GM21717 (cell line): Measurements from ENCODE around the gene HYPK.

ENCODE experiments used
- ATAC-seq: cut with Tn5 transposase; IDR thresholded peaks from one replicate; pipeline ENCODE4 v1.9.1; 2021; ENCODE audit warnings: mild to moderate bottlenecking, moderate library complexity; ENCODE audit not compliant: unreplicated experiment

The HYPK gene, protein sequence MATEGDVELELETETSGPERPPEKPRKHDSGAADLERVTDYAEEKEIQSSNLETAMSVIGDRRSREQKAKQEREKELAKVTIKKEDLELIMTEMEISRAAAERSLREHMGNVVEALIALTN

GRCh38 chr15:43800286-43801141 is at the start of gene HYPK:
Gene HYPK, plus strand, starts transcription at chr15:43800599. Its CDS starts 24 bp downstream, at chr15:43800623.
- ATAC-seq: peak; percentile 71

DNA sequence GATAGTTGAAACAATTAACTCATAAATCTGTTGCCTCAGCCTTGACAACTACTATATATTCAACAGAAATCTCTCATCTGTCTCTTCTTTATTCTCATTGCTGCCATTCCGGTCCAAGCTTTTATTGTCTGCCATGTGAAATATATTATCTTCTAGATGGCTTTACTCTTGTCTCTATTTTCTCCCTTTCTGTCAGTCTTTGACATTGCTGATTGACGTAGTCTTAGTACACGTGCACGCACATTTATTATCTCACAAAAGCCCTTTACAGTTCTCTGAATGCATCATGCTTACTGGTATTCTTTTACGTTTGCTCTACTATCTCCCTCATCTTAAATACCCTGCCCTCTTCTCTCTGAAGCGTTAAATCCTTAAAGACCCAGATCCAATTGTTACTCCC is 48.5 kb upstream of the HYPK start:
- no peak for ATAC-seq

DNA sequence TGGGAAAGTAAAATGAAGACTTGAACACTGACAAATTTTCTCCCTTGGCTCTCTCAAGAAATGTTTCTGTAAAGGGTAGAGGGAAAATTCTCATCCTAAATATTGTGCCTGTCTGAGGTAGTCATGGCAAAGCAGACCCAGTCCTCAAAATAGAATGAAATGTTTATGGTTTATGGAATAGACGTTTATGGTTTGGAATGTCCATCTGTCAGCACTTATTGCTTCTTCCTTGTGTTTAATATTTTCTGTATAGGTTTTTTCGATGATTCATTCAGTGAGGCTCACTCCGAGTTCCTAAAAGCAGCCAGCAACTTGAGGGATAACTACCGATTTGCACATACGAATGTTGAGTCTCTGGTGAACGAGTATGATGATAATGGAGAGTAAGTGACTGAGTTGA is 37.6 kb upstream of the HYPK start:
- no peak for ATAC-seq

GRCh38 chr15:43763819-43764446 is 36.5 kb upstream of the HYPK start:
- no peak for ATAC-seq

- ATAC-seq: no peak
These were observed 30.7 kb upstream of the HYPK start for GRCh38 chr15:43769584-43770228.

DNA sequence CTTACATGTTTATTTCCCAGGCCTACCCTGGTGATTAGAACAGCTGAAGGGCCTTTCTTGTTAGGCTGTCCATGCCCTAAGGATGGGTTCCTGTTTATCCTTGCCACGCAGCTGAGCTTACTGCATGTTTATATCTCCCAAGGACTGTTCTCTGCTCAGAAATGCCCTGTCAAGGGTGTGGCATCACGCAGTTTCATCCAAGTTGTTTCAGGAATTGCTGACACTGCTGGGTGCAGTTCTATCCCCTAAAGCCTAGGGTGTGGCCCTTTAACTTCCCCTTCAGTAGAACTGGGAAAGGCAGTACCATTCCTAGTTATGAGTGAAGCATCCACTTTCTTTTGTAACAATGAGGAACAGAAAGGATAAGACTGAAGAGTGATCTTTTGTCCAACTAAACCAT is 28.6 kb upstream of the HYPK start:
- no peak for ATAC-seq

DNA sequence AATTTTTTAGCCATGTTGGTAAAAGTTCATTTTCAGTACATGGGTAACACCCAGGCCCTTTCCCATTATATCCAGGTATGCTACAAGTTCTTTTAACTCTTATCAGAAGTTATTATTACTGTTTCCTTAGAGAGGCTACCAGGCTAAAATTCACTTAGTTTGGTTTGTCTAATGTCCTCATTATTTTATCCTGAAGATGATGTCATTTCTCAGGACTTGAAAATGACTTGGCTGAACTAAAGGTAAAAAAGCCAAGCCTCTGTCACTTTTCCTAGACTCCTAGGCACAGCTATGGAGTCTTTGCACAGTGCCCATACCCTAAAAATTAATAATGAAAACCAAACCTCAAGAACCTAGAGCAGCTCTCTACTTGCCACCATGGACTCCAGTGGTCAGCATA is 27.8 kb upstream of the HYPK start:
- ATAC-seq: no peak

GRCh38 chr15:43774062-43774461 is 26.3 kb upstream of the HYPK start:
- no peak for ATAC-seq

- ATAC-seq: no peak
These were observed 24.9 kb upstream of the HYPK start for GRCh38 chr15:43775411-43775965.

DNA sequence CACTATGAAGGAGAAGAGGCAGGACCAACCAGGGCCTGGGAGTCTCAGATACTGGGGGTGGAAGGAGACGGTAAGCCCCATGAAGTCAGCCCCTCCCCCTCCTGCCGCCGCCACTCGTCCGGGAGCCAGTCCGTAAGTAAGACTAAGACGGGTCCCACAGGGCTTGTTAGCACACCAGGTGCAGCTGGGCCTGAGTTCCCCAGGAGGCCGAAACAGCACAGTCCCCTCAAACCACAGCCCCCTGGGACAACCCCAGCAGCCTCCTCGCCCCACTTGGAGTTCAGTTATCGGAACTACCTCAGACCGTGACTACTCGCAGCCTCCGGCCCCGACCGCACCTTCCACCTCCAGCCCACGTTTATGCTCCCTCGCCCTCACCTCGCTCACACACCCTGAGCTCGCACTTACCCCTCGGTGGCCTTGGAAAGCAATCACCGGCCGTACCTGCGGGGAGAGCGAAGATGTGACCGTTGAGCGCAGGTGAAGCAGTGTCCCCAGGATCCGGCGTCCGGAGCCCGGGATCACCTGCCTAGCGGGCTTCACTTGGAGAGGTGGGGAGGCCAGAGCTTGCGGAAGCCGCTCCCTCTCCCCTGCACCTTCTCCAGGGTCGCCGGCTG is 24.2 kb upstream of the HYPK start:
- ATAC-seq: peak; percentile 52

DNA sequence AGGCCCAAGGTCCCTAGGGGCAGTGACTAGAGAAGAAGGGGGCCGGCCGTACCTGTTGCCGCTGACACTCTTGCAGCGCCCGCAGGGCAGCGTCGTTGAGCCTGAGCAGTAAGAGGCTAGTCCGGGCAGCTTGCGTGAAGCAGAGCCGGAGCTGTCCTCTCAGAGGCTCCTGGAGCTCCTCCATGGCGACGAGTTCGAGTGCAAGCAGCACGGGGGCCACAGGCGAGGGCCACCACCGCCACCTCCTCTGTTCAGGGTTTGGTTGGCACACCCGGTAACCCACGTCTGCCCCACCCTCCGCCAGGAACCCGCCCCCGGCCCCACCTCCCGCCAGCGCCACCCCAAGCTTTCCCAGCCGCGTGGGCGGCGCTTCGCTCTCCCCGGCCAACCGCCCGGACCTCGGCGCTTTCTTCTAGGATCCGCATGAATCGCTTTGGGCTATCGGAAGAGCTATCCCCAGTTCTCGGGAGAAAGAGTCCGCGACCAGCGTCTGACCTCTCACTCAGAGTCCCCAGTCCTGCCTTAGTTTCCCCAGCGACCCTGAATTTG is 23.6 kb upstream of the HYPK start, which contains the start of gene ELL3:
ELL3 (minus strand) TSS at position 249 of the 549 bp plus-strand sequence; CDS start at position 184, 65 bp downstream.
- ATAC-seq: peak; percentile 34

DNA sequence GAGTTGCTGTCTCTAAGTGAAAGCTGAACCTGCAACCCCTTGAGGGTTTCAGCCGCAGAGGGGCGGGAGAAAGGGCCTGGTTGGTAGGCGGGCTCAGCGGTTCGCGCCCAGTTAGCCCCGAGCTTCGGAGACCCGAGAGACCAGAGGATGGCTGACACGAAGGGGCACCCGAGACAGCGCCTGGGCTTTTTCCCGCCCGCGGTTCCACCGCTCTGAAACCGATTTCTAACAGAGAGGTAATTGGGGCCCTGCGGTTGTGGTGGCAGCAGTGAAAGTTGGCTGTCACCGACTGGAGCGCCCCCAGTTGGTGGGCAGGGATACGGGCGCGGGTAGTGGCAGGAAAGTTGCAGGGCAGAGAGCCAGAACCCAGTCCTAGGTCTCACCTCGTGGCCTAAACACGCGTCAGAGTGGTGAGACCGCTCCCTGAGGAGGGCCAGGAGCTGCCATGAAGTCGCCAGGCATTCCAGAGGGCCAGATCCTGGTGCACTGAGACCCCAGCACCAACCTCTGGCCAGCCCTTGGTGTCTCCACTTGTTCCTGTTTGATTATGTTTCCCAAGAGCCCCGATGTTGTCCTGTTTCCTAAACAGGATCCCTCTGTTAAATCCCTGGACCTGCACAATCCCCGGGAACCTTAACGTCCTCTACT is 23.0 kb upstream of the HYPK start:
- peak; percentile 51 for ATAC-seq

- ATAC-seq: no peak
These were observed 21.4 kb upstream of the HYPK start for GRCh38 chr15:43779016-43779415.

GRCh38 chr15:43789409-43789808 is 11.0 kb upstream of the HYPK start:
- no peak for ATAC-seq

DNA sequence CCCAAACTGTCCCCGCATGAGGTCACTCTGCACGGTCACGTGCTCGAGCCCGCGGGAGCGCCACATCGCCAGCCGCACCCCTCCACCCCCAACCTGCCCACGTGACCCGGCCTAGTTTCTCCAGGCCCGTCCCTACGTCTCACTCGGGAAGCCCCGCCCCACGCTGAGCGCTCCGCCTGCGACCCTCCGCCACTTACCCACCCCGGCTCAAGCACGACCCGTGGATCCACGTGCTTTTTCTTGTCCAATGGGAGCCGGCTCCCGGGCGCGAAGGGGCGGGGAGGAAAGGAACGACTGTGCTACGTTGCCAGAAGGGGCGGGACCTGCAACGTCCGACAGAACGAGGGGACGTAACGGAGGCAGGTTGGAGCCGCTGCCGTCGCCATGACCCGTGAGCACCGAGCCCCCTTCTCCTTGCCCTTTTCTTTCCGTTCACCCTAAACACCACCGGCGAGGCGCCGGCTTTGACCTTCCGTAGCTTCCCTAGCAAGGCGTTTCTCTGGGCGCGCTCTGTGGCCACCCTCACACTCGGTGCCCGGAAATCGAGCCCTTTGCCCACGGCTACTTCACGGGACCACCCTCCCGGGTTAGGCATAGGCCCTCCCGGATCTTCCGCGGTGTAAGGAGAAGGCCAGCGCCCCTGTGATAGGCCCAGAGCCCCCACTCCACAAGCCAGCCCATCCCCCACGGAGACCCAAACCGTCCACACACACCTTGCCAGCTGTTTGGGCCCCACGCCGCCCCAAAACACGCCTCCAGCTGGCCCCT is 8.2 kb upstream of the HYPK start, which contains the start of gene SERF2:
SERF2 (plus strand) TSS at position 328 of the 768 bp plus-strand sequence; CDS start at position 385, 57 bp downstream.
- peak; percentile 72 for ATAC-seq

DNA sequence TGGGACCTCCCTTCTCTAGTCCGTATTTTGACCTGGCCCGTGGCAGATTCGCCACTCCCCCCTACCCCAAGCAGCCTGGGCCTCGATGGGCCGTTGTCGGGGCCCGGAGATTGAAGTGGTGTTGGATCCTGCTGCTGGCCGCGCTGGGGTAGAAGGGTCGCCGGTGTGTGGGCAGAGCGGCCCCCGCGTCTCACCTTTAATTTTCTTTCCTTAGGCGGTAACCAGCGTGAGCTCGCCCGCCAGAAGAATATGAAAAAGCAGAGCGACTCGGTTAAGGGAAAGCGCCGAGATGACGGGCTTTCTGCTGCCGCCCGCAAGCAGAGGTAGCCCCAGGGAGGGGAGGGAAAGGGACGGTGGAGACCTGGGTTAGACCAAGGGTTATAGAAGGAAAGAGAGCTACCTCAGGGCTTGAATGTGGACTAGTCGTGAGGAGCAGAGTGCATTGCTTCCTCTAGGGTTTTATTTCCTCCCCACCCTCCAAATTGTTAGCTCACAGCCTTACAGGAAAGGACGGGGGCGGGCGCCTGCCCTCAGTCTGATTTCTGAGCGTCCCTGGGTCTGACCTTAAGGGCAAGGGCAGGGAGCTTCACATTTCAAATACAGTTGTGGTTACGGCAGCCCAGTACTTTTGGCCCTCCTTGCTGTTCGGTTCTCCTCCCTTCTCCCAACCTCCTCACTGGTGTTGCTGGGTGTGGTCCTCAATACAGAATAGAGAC is 7.5 kb upstream of the HYPK start:
- no peak for ATAC-seq

DNA sequence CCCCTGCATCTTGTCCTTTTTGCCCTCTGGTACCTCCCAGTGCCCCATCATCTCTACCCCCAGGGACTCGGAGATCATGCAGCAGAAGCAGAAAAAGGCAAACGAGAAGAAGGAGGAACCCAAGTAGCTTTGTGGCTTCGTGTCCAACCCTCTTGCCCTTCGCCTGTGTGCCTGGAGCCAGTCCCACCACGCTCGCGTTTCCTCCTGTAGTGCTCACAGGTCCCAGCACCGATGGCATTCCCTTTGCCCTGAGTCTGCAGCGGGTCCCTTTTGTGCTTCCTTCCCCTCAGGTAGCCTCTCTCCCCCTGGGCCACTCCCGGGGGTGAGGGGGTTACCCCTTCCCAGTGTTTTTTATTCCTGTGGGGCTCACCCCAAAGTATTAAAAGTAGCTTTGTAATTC is 6.8 kb upstream of the HYPK start:
- ATAC-seq: no peak

DNA sequence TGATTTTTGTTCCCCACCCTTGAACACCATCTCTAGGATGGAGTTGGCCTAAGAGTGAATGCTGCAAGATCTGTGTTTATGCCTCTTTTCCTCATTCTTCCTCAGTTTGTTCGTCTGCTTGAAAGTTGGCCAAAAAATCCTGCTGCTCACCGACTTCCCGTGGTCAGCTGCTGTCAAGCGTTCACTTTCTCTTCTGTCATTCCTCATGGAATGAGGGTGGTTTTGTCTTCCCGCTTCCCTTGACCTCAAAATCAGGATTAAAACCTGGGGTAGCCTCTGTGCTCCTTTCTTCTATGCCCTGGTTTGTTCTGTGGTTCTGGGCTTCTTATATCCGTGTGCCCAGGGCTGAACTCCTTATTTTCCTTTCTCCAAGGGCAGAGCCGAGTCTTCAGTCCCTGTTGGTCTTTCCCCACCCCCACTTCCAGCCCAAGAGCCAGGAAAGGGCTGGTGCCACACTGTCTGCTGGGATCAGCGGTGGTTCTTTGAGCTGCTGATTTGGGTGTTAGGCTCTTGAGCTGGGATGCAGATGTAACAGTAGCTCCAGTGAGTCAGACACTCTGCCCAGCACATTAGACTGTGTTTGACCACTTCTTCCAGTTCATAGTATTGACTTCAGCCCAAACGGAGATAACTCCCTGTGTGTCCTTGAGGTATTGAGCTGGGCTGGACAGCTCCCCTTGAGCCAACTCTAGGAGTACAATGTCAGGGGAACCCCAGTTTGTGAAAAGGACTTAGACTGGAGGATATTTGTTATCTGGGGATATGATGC is 5.9 kb upstream of the HYPK start:
- no peak for ATAC-seq
